ENCODE measurements around the gene DLEU7. TPM values are rescaled to one million over a fixed set of nuclear protein-coding genes. Genes with fewer than 3 reads are reported as not detected.

Gene DLEU7
- total and polyA plus RNA-seq, 4 donors, result 0.49 to 2.5 (median 0.73) TPM

DNA sequence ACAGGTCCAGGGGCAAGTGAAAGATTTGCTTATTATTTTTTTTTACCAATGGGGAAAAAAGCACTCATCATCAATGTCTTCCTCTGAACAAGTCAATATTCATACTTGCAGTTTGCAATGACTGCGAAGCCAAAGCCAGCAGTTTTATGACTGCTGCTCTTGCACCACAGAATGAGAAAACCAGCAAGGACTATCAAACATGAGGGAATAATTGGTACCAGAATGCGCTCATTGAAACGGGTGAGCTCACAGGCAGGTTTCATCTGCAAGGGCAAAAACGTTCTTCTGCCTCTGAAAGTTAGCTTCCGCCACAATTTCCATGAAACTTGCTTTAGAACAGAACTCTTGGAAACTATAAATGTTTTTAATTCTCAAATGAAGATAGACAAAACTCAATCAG lies 5.5 kb downstream of the DLEU7 start:
- H3K4me3 ChIP-seq, result no peak overlapping the region
- ATAC-seq (ENCODE audit: insufficient read depth, low FRiP score), result no peak
- WGBS, 2 donors, result 94 to 97% methylated on average over 5 of the region's 5 CpGs
- H3K27me3 ChIP-seq (ENCODE audit: control insufficient read depth in 3 of 3, insufficient read depth in 3 of 3, low read length in 2 of 3), result peaks cover 0 to 7% (median 4%) of the 10 kb centered on the region in 3 donors
- DNase-seq, result no peak
- no peak overlapping the region for H3K9ac ChIP-seq (ENCODE audit: insufficient read depth in 1 of 2, low read length in 2 of 2)
- peaks cover 0 to 1% (median 0%) of the 10 kb centered on the region in 4 donors for H3K9me3 ChIP-seq (ENCODE audit: control insufficient read depth in 4 of 4, insufficient read depth in 3 of 4, low read length in 3 of 4)
- TF ChIP-seq, protein P1, sequence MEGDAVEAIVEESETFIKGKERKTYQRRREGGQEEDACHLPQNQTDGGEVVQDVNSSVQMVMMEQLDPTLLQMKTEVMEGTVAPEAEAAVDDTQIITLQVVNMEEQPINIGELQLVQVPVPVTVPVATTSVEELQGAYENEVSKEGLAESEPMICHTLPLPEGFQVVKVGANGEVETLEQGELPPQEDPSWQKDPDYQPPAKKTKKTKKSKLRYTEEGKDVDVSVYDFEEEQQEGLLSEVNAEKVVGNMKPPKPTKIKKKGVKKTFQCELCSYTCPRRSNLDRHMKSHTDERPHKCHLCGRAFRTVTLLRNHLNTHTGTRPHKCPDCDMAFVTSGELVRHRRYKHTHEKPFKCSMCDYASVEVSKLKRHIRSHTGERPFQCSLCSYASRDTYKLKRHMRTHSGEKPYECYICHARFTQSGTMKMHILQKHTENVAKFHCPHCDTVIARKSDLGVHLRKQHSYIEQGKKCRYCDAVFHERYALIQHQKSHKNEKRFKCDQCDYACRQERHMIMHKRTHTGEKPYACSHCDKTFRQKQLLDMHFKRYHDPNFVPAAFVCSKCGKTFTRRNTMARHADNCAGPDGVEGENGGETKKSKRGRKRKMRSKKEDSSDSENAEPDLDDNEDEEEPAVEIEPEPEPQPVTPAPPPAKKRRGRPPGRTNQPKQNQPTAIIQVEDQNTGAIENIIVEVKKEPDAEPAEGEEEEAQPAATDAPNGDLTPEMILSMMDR (IDR thresholded peaks at IDR 0.05; ENCODE audit: control extremely low read depth, extremely low read depth), result no peak
- H3K27ac ChIP-seq (ENCODE audit: low read depth in 1 of 2, low read length in 1 of 2), result no peak overlapping the region
- no peaks in the 10 kb centered on the region for H3K36me3 ChIP-seq (ENCODE audit: control insufficient read depth in 4 of 4, insufficient read depth in 4 of 4, low read length in 4 of 4)
- H3K4me1 ChIP-seq (ENCODE audit: control insufficient read depth in 5 of 5, insufficient read depth in 5 of 5, low read length in 5 of 5), result peaks cover 0 to 4% (median 0%) of the 10 kb centered on the region in 5 donors

DNA sequence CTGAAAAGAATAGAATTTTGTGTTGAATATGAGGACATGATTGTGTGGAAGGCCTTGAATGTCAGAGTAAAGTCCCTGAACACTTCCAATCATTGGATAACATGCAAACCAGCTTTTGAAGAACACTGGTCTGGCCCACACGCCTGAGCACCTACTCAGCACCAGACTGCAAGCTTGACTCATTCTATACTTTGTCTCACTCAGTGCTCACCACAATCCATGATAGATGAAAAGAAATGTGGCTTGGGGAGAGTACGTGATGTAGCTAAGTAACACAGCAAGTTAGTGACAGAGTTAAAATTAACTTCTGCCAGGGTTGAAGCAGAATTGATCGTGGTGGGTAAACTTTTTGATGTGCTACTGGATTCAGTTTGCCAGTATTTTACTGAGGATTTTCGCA lies 12.0 kb downstream of the DLEU7 start:
- WGBS, 2 donors, result 92 to 93% methylated on average over 4 of the region's 4 CpGs
- no peak overlapping the region for H3K27ac ChIP-seq (ENCODE audit: low read depth in 1 of 2, low read length in 1 of 2)
- no peak for ATAC-seq (ENCODE audit: insufficient read depth, low FRiP score)
- H3K4me3 ChIP-seq, result no peak overlapping the region
- H3K9ac ChIP-seq (ENCODE audit: insufficient read depth in 1 of 2, low read length in 2 of 2), result no peak overlapping the region
- H3K9me3 ChIP-seq (ENCODE audit: control insufficient read depth in 4 of 4, insufficient read depth in 3 of 4, low read length in 3 of 4), result no peaks in the 10 kb centered on the region
- no peak for DNase-seq
- no peaks in the 10 kb centered on the region for H3K27me3 ChIP-seq (ENCODE audit: control insufficient read depth in 3 of 3, insufficient read depth in 3 of 3, low read length in 2 of 3)
- no peaks in the 10 kb centered on the region for H3K4me1 ChIP-seq (ENCODE audit: control insufficient read depth in 5 of 5, insufficient read depth in 5 of 5, low read length in 5 of 5)
- TF ChIP-seq, protein P1 (IDR thresholded peaks at IDR 0.05; ENCODE audit: control extremely low read depth, extremely low read depth), result no peak
- H3K36me3 ChIP-seq (ENCODE audit: control insufficient read depth in 4 of 4, insufficient read depth in 4 of 4, low read length in 4 of 4), result no peaks in the 10 kb centered on the region

DNA sequence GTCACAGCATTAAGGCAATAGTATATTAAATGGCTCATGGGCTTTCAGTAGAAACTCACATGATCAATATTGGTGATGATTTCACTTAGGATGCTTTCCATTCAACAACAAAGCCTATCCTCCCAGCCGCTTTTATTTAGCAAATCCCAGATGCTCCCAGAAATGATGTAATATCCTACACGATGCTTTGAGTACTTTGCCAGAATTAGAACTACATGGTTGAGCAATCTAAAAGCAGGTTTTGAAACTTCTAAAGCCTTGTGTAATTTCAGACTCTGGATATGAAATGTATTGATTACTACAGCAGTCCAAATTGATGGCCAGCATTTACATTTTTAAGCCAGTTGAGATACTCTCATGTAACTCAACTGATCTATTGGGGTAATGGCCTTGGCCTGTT lies 13.6 kb downstream of the DLEU7 start:
- DNase-seq (peak in 1 of 3 donors; percentile 49), ATAC-seq (ENCODE audit: insufficient read depth, low FRiP score) (no peak)
- 20 to 53% methylated on average over 2 of the region's 2 CpGs for WGBS, 2 donors
- Histone ChIP-seq H3K4me1 (ENCODE audit: control insufficient read depth in 5 of 5, insufficient read depth in 5 of 5, low read length in 5 of 5) (no peaks in the 10 kb centered on the region), H3K27ac (ENCODE audit: low read depth in 1 of 2, low read length in 1 of 2) (no peak overlapping the region), H3K9me3 (ENCODE audit: control insufficient read depth in 4 of 4, insufficient read depth in 3 of 4, low read length in 3 of 4) (no peaks in the 10 kb centered on the region), H3K36me3 (ENCODE audit: control insufficient read depth in 4 of 4, insufficient read depth in 4 of 4, low read length in 4 of 4) (no peaks in the 10 kb centered on the region), H3K9ac (ENCODE audit: insufficient read depth in 1 of 2, low read length in 2 of 2) (no peak overlapping the region), H3K4me3 (no peak overlapping the region), H3K27me3 (ENCODE audit: control insufficient read depth in 3 of 3, insufficient read depth in 3 of 3, low read length in 2 of 3) (no peaks in the 10 kb centered on the region)
- TF ChIP-seq, protein P1 (IDR thresholded peaks at IDR 0.05; ENCODE audit: control extremely low read depth, extremely low read depth), result no peak

DNA sequence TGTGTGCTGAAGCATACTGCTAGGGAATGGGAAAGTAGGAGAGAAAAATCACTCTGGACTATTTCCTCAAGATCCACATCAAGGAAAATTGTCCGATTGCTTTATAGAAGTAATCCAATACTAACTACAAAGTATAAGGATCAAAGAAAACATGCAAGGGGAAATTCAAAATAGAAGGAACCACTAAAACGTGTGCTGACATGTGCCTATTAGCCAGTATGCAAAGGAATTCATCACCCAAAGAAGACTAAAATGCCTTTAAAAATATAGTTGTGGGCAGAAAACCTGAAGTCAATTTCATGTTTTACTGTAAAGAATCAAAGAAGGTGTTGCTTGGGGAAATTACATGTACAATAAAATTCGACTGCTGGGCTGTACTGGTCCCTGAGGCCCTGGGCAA lies 14.3 kb downstream of the DLEU7 start:
- no peak overlapping the region for H3K9ac ChIP-seq (ENCODE audit: insufficient read depth in 1 of 2, low read length in 2 of 2)
- TF ChIP-seq, protein P1 (IDR thresholded peaks at IDR 0.05; ENCODE audit: control extremely low read depth, extremely low read depth), result no peak
- H3K4me3 ChIP-seq, result no peak overlapping the region
- H3K9me3 ChIP-seq (ENCODE audit: control insufficient read depth in 4 of 4, insufficient read depth in 3 of 4, low read length in 3 of 4), result no peaks in the 10 kb centered on the region
- H3K36me3 ChIP-seq (ENCODE audit: control insufficient read depth in 4 of 4, insufficient read depth in 4 of 4, low read length in 4 of 4), result no peaks in the 10 kb centered on the region
- no peak for ATAC-seq (ENCODE audit: insufficient read depth, low FRiP score)
- H3K27ac ChIP-seq (ENCODE audit: low read depth in 1 of 2, low read length in 1 of 2), result no peak overlapping the region
- no peak for DNase-seq
- no peaks in the 10 kb centered on the region for H3K4me1 ChIP-seq (ENCODE audit: control insufficient read depth in 5 of 5, insufficient read depth in 5 of 5, low read length in 5 of 5)
- WGBS, 2 donors, result 86 to 89% methylated on average over 3 of the region's 3 CpGs
- no peaks in the 10 kb centered on the region for H3K27me3 ChIP-seq (ENCODE audit: control insufficient read depth in 3 of 3, insufficient read depth in 3 of 3, low read length in 2 of 3)
